GM23338 (cell line): ENCODE measurements around the gene ADGRD1.

Experiments
- CREB1 ChIP-seq: fragments of 250-450 bp; sonication (Bioruptor Pico); IDR thresholded peaks from 2 replicates; pipeline ENCODE4 v1.5.0; 2020; ENCODE audit warnings: low read depth, mild to moderate bottlenecking, moderate library complexity
- CTCF ChIP-seq, 2 experiments: fragments of 200-600 bp in 1 of 2; sonication (generic) in 1 of 2; conservative IDR thresholded peaks; 2 replicates each; pipeline versions ENCODE4 v1.5.1 to v1.6.1; 2016 to 2017; ENCODE audit warnings: antibody characterized with exemption in 2 of 2, low read depth in 2 of 2, mild to moderate bottlenecking in 2 of 2, moderate library complexity in 1 of 2
- ETS1 ChIP-seq: IDR thresholded peaks from 2 replicates; pipeline ENCODE4 v1.6.1; 2016; ENCODE audit warnings: antibody characterized with exemption
- EZH2 ChIP-seq: fragments of 200-600 bp; sonication (generic); IDR thresholded peaks from one replicate; pipeline ENCODE4 v1.8.0; 2017; ENCODE audit warnings: antibody characterized with exemption, mild to moderate bottlenecking, low read depth; ENCODE audit not compliant: unreplicated experiment
- EZH2phosphoT487 ChIP-seq: fragments of 200-600 bp; sonication (generic); IDR thresholded peaks from one replicate; pipeline ENCODE4 v1.8.1; 2018; ENCODE audit warnings: antibody characterized with exemption; ENCODE audit not compliant: unreplicated experiment
- JUNB ChIP-seq: IDR thresholded peaks from one replicate; pipeline ENCODE4 v1.6.1; 2016; ENCODE audit warnings: antibody characterized with exemption; ENCODE audit not compliant: unreplicated experiment
- NANOG ChIP-seq: IDR thresholded peaks from 2 replicates; pipeline ENCODE4 v1.6.1; 2016; ENCODE audit warnings: antibody characterized with exemption, borderline replicate concordance
- POLR2AphosphoS5 ChIP-seq: IDR thresholded peaks from 2 replicates; pipeline ENCODE4 v1.6.1; 2016; ENCODE audit warnings: antibody characterized with exemption, low read depth
- REST ChIP-seq: IDR thresholded peaks from one replicate; pipeline ENCODE4 v1.6.1; 2018; ENCODE audit warnings: antibody characterized with exemption; ENCODE audit not compliant: unreplicated experiment
- STAT1 ChIP-seq: IDR thresholded peaks from one replicate; pipeline ENCODE4 v1.6.1; 2016; ENCODE audit warnings: antibody characterized with exemption; ENCODE audit not compliant: unreplicated experiment
- ZNF114 ChIP-seq: fragments of 250-450 bp; sonication (Bioruptor Pico); IDR thresholded peaks from 2 replicates; pipeline ENCODE4 v1.5.0; 2020; ENCODE audit warnings: mild to moderate bottlenecking, moderate library complexity
- ZNF331 ChIP-seq: fragments of 250-450 bp; sonication (Bioruptor Pico); IDR thresholded peaks from 2 replicates; pipeline ENCODE4 v1.5.0; 2020; ENCODE audit warnings: low read depth, mild to moderate bottlenecking, moderate library complexity
- ZNF462 ChIP-seq: fragments of 250-450 bp; sonication (Bioruptor Pico); IDR thresholded peaks from 2 replicates; pipeline ENCODE4 v1.5.0; 2020; ENCODE audit warnings: mild to moderate bottlenecking, moderate library complexity

- TF ChIP-seq CTCF (conservative IDR thresholded peaks at IDR 0.05; ENCODE audit: low read depth in 2 of 2) (no peak), POLR2AphosphoS5 (no peak), EZH2 (no peak), ZNF331 (CRISPR knock-in tag) (no peak), EZH2phosphoT487 (no peak), REST (no peak), ZNF114 (CRISPR knock-in tag) (no peak), STAT1 (no peak), JUNB (no peak), CREB1 (no peak), ETS1 (no peak), NANOG (no peak), ZNF462 (no peak)
Measured at GRCh38 chr12:131008131-131008912, 54.6 kb downstream of the ADGRD1 start.
